CD4-positive, alpha-beta memory T cell (primary cell): ENCODE measurements around the gene MTCL1. TPM values are rescaled to one million over a fixed set of nuclear protein-coding genes. Genes with fewer than 3 reads are reported as not detected.

ENCODE experiments used
- CTCF ChIA-PET: fragments of 350-600 bp; sonication (Branson Sonifier 250); formaldehyde crosslinking; loops from one replicate; lab custom pipeline; 2021; ENCODE audit warnings: inconsistent platforms; ENCODE audit not compliant: partially characterized antibody; lab: Charles Lee
- POLR2A ChIA-PET: fragments of 350-600 bp; sonication (Branson Sonifier 250); formaldehyde crosslinking; loops from one replicate; lab custom pipeline; 2021; ENCODE audit not compliant: partially characterized antibody; lab: Charles Lee
- DNase-seq, 5 donors: peaks; one replicate each; pipeline versions ENCODE4 v3.0.0 to v3.0.0-alpha.2; 2020 to 2022; ENCODE audit warnings: mixed read lengths in 1 of 5
- H3K27ac ChIP-seq: one replicate; pipeline ENCODE4 v1.7.0; 2013; ENCODE audit warnings: low read depth, low read length
- H3K27me3 ChIP-seq: 2 replicates; pipeline ENCODE4 v1.7.0; 2013; ENCODE audit warnings: mild to moderate bottlenecking, low read length, moderate library complexity; ENCODE audit not compliant: insufficient read depth
- H3K36me3 ChIP-seq: 2 replicates; pipeline ENCODE4 v1.7.0; 2013; ENCODE audit warnings: mild to moderate bottlenecking, low read length, moderate library complexity; ENCODE audit not compliant: insufficient read depth
- H3K4me1 ChIP-seq: 2 replicates; pipeline ENCODE4 v1.7.0; 2013; ENCODE audit warnings: mild to moderate bottlenecking, low read length, moderate library complexity; ENCODE audit not compliant: insufficient read depth
- H3K4me3 ChIP-seq, 2 donors: one replicate each; pipeline ENCODE4 v1.7.0; 2013; ENCODE audit warnings: low read length in 2 of 2, mild to moderate bottlenecking in 1 of 2
- H3K9me3 ChIP-seq, 2 donors: one replicate each; pipeline ENCODE4 v1.7.0; 2013; ENCODE audit warnings: low read length in 2 of 2, control low read depth in 1 of 2; ENCODE audit not compliant: control insufficient read depth in 1 of 2
- H3K27ac Mint-ChIP-seq, 7 donors: one replicate each; pipeline ENCODE4 v1.8.0; 2020 to 2021; ENCODE audit warnings: mixed read lengths in 7 of 7, mild to moderate bottlenecking in 6 of 7, inconsistent platforms in 3 of 7, moderate library complexity in 3 of 7
- H3K27me3 Mint-ChIP-seq, 2 donors: one replicate each; pipeline ENCODE4 v1.8.0; 2020 to 2021; ENCODE audit warnings: mixed read lengths in 2 of 2
- H3K36me3 Mint-ChIP-seq, 2 donors: one replicate each; pipeline ENCODE4 v1.8.0; 2020 to 2021; ENCODE audit warnings: mixed read lengths in 2 of 2, inconsistent platforms in 1 of 2, mild to moderate bottlenecking in 1 of 2
- H3K4me1 Mint-ChIP-seq, 4 donors: one replicate each; pipeline ENCODE4 v1.8.0; 2020 to 2021; ENCODE audit warnings: mixed read lengths in 4 of 4, mild to moderate bottlenecking in 1 of 4
- H3K4me3 Mint-ChIP-seq, 8 donors: one replicate each; pipeline ENCODE4 v1.8.0; 2020 to 2021; ENCODE audit warnings: mixed read lengths in 8 of 8, mild to moderate bottlenecking in 7 of 8, moderate library complexity in 6 of 8, inconsistent platforms in 3 of 8
- H3K9me3 Mint-ChIP-seq, 8 donors: one replicate each; pipeline ENCODE4 v1.8.0; 2020 to 2021; ENCODE audit warnings: mixed read lengths in 8 of 8, mild to moderate bottlenecking in 5 of 8, inconsistent platforms in 3 of 8, moderate library complexity in 1 of 8
- intact Hi-C: fragments of 100-400 bp; cut with micrococcal nuclease; formaldehyde crosslinking; loops from one replicate; pipeline ENCODE4 v1.15.1; 2023
- polyA plus RNA-seq, 2 donors: library from polyadenylated mRNA; unstranded; fragments of 300-500 nt; fragmentation: Illumina TruSeq; gene quantifications; one replicate each; pipeline ENCODE4 v1.2.3, GENCODE V29; 2021
- total RNA-seq, 2 experiments: library from RNA; stranded (reverse); gene quantifications; one replicate each; pipeline ENCODE4 v1.2.3, GENCODE V29; 2021

The MTCL1 gene
- total and polyA plus RNA-seq, 4 experiments from 2014 or later, result 0.29 to 0.36 TPM; not detected in 2

- peaks cover 33 to 35% of the 10 kb centered on the region in 2 donors for H3K27me3 Mint-ChIP-seq
- peaks cover 7 to 17% (median 11%) of the 10 kb centered on the region in 4 donors for H3K4me1 Mint-ChIP-seq
- H3K4me3 Mint-ChIP-seq, result no peak overlapping the region
- POLR2A ChIA-PET, result no interaction called here
- Histone ChIP-seq H3K27me3 (peaks cover 16% of the 10 kb centered on the region), H3K4me3 (no peak overlapping the region), H3K4me1 (peaks cover 13% of the 10 kb centered on the region), H3K9me3 (no peaks in the 10 kb centered on the region), H3K27ac (no peak overlapping the region), H3K36me3 (no peaks in the 10 kb centered on the region)
- H3K36me3 Mint-ChIP-seq, result no peaks in the 10 kb centered on the region
- no peak overlapping the region for H3K27ac Mint-ChIP-seq
- no peak for DNase-seq
- no peaks in the 10 kb centered on the region for H3K9me3 Mint-ChIP-seq
- intact Hi-C loops, result loop anchor here (10.0 kb wide), 2 partner anchors 435 to 915 kb away; partner anchors contain the start of genes ANKRD12 and PPP4R1
- CTCF ChIA-PET, result interaction anchor here (1.3 to 1.6 kb wide), 2 partner anchors 288 kb away, joined by 5 to 6 read pairs; no protein-coding TSS in a partner anchor
These were observed 5.4 kb upstream of the MTCL1 start for GRCh38 chr18:8699948-8700347.

- Histone ChIP-seq H3K27ac (no peak overlapping the region), H3K36me3 (no peaks in the 10 kb centered on the region), H3K4me1 (peaks cover 17% of the 10 kb centered on the region), H3K9me3 (no peaks in the 10 kb centered on the region), H3K27me3 (peaks cover 16% of the 10 kb centered on the region), H3K4me3 (no peak overlapping the region)
- POLR2A ChIA-PET, result no interaction called here
- H3K27ac Mint-ChIP-seq, result no peak overlapping the region
- intact Hi-C loops, result loop anchor here (10.0 kb wide), 2 partner anchors 433 to 913 kb away; partner anchors contain the start of genes ANKRD12 and PPP4R1
- peaks cover 7 to 17% (median 12%) of the 10 kb centered on the region in 4 donors for H3K4me1 Mint-ChIP-seq
- CTCF ChIA-PET, result interaction anchor here (1.6 kb wide), 1 partner anchor 286 kb away, joined by 4 read pairs; no protein-coding TSS in a partner anchor
- H3K27me3 Mint-ChIP-seq, result peaks cover 33 to 35% of the 10 kb centered on the region in 2 donors
- H3K36me3 Mint-ChIP-seq, result no peaks in the 10 kb centered on the region
- no peak for DNase-seq
- H3K9me3 Mint-ChIP-seq, result no peaks in the 10 kb centered on the region
- H3K4me3 Mint-ChIP-seq, result no peak overlapping the region
These were observed 3.7 kb upstream of the MTCL1 start for GRCh38 chr18:8701546-8702118.

- ChIA-PET POLR2A (no interaction called here), CTCF (interaction anchor here (1.6 kb wide), 1 partner anchor 285 kb away, joined by 4 read pairs; no protein-coding TSS in a partner anchor)
- H3K4me3 ChIP-seq, result no peak overlapping the region
- intact Hi-C loops, result loop anchor here (10.0 kb wide), 2 partner anchors 432 to 912 kb away; partner anchors contain the start of genes ANKRD12 and PPP4R1
- Mint-ChIP-seq H3K4me1 (peaks cover 10 to 28% (median 15%) of the 10 kb centered on the region in 4 donors), H3K4me3 (peak overlapping the region in 4 of 8 donors; percentile 13 to 57 (median 47)), H3K27ac (peak overlapping the region in 1 of 7 donors; percentile 9), H3K9me3 (no peaks in the 10 kb centered on the region), H3K27me3 (peaks cover 38 to 43% of the 10 kb centered on the region in 2 donors), H3K36me3 (peaks cover 0 to 3% of the 10 kb centered on the region in 2 donors)
- H3K27ac ChIP-seq, result no peak overlapping the region
- DNase-seq, result no peak
- peaks cover 26% of the 10 kb centered on the region for H3K4me1 ChIP-seq
- no peaks in the 10 kb centered on the region for H3K9me3 ChIP-seq
- H3K27me3 ChIP-seq, result peaks cover 27% of the 10 kb centered on the region
- no peaks in the 10 kb centered on the region for H3K36me3 ChIP-seq
These were observed 2.7 kb upstream of the MTCL1 start for GRCh38 chr18:8702668-8703067.

GRCh38 chr18:8703092-8703709 lies 2.2 kb upstream of the MTCL1 start:
- peaks cover 10 to 33% (median 15%) of the 10 kb centered on the region in 4 donors for H3K4me1 Mint-ChIP-seq
- no peak overlapping the region for H3K27ac ChIP-seq
- intact Hi-C loops, result loop anchor here (10.0 kb wide), 2 partner anchors 432 to 912 kb away; partner anchors contain the start of genes ANKRD12 and PPP4R1
- H3K36me3 ChIP-seq, result no peaks in the 10 kb centered on the region
- no peak for DNase-seq
- ChIA-PET POLR2A (no interaction called here), CTCF (interaction anchor here (1.6 kb wide), 1 partner anchor 285 kb away, joined by 4 read pairs; no protein-coding TSS in a partner anchor)
- H3K36me3 Mint-ChIP-seq, result peaks cover 0 to 3% of the 10 kb centered on the region in 2 donors
- H3K27me3 ChIP-seq, result peaks cover 29% of the 10 kb centered on the region
- H3K27me3 Mint-ChIP-seq, result peaks cover 40 to 49% of the 10 kb centered on the region in 2 donors
- H3K4me1 ChIP-seq, result peaks cover 26% of the 10 kb centered on the region
- no peaks in the 10 kb centered on the region for H3K9me3 Mint-ChIP-seq
- peak overlapping the region in 1 of 7 donors; percentile 9 for H3K27ac Mint-ChIP-seq
- H3K4me3 Mint-ChIP-seq, result peak overlapping the region in 6 of 8 donors; percentile 48 to 96 (median 62)
- no peak overlapping the region for H3K4me3 ChIP-seq
- no peaks in the 10 kb centered on the region for H3K9me3 ChIP-seq

GRCh38 chr18:8703781-8704301 lies 1.5 kb upstream of the MTCL1 start:
- CTCF ChIA-PET, result interaction anchor here (1.3 to 1.7 kb wide), 3 partner anchors 8 to 284 kb away, joined by 3 to 7 read pairs (median 7); no protein-coding TSS in a partner anchor
- Mint-ChIP-seq H3K4me3 (peak overlapping the region; percentile 87 to 96 (median 91)), H3K27me3 (peaks cover 40 to 55% of the 10 kb centered on the region in 2 donors), H3K9me3 (no peaks in the 10 kb centered on the region), H3K36me3 (peaks cover 0 to 3% of the 10 kb centered on the region in 2 donors), H3K27ac (peak overlapping the region in 2 of 7 donors; percentile 50 to 79), H3K4me1 (peaks cover 10 to 35% (median 15%) of the 10 kb centered on the region in 4 donors)
- Histone ChIP-seq H3K27ac (no peak overlapping the region), H3K4me3 (peak overlapping the region in 1 of 2 donors; percentile 73), H3K27me3 (peaks cover 29% of the 10 kb centered on the region), H3K4me1 (peaks cover 26% of the 10 kb centered on the region), H3K9me3 (no peaks in the 10 kb centered on the region), H3K36me3 (no peaks in the 10 kb centered on the region)
- intact Hi-C loops, result loop anchor here (1.0 to 10.0 kb wide), 6 partner anchors 95 to 1209 kb away; partner anchors contain the start of genes ANKRD12, PPP4R1, RAB12 and RALBP1
- POLR2A ChIA-PET, result interaction anchor here (0.9 kb wide), 1 partner anchor 95 kb away, joined by 3 read pairs; the partner anchor contains the start of gene RAB12
- no peak for DNase-seq

- Mint-ChIP-seq H3K4me3 (peak overlapping the region; percentile 87 to 96 (median 91)), H3K36me3 (peaks cover 0 to 3% of the 10 kb centered on the region in 2 donors), H3K27ac (peak overlapping the region in 4 of 7 donors; percentile 50 to 79 (median 72)), H3K27me3 (peaks cover 36 to 59% of the 10 kb centered on the region in 2 donors), H3K9me3 (no peaks in the 10 kb centered on the region), H3K4me1 (peaks cover 10 to 35% (median 15%) of the 10 kb centered on the region in 4 donors)
- ChIA-PET CTCF (interaction anchor here (0.6 to 1.7 kb wide), 5 partner anchors 9 to 284 kb away, joined by 3 to 7 read pairs (median 3); no protein-coding TSS in a partner anchor), POLR2A (interaction anchor here (0.8 to 1.4 kb wide), 3 partner anchors 11 to 95 kb away, joined by 3 read pairs; partner anchors contain the start of gene RAB12)
- Histone ChIP-seq H3K4me3 (peak overlapping the region; percentile 54 to 73), H3K36me3 (no peaks in the 10 kb centered on the region), H3K27me3 (peaks cover 29% of the 10 kb centered on the region), H3K27ac (peak overlapping the region; percentile 48), H3K4me1 (peaks cover 26% of the 10 kb centered on the region), H3K9me3 (no peaks in the 10 kb centered on the region)
- intact Hi-C loops, result loop anchor here (1.0 to 10.0 kb wide), 6 partner anchors 96 to 1208 kb away; partner anchors contain the start of genes ANKRD12, PPP4R1, RAB12 and RALBP1
- peak; percentile 76 to 86 (median 79) for DNase-seq
These were observed 757 bp upstream of the MTCL1 start for GRCh38 chr18:8704361-8705237.
